ENCODE data around the gene COL9A3. TPM values are rescaled to one million over a fixed set of nuclear protein-coding genes. Genes with fewer than 3 reads are reported as not detected.
"Not testable (repeated sequence)": the region's sequence is repeated elsewhere in the genome, so short reads cannot be mapped to it uniquely, and the experiment has no call there.

COL9A3 gene
- total RNA-seq, 1 donor from 2014 or later, result 8.9 TPM

- DNase-seq (ENCODE audit: low spot score), result no peak
- no peak overlapping the region for H3K27ac Mint-ChIP-seq (ENCODE audit: unreplicated experiment)
- H3K9me3 Mint-ChIP-seq (ENCODE audit: low read depth), result no peaks in the 10 kb centered on the region
- no peak overlapping the region for H3K4me3 Mint-ChIP-seq (ENCODE audit: unreplicated experiment)
- peaks cover 18% of the 10 kb centered on the region for H3K36me3 Mint-ChIP-seq (ENCODE audit: low read depth)
- H3K4me1 Mint-ChIP-seq (ENCODE audit: low read depth), result peaks cover 7% of the 10 kb centered on the region
- H3K27me3 Mint-ChIP-seq (ENCODE audit: low read depth), result no peaks in the 10 kb centered on the region
- no peak for TF ChIP-seq CTCF (IDR thresholded peaks at IDR 0.05)
These were observed 29.5 kb downstream of the COL9A3 start for GRCh38 chr20:62846166-62846890.

- not testable (repeated sequence) for H3K4me3 Mint-ChIP-seq (ENCODE audit: unreplicated experiment); H3K4me1 Mint-ChIP-seq (ENCODE audit: low read depth); H3K9me3 Mint-ChIP-seq (ENCODE audit: low read depth); DNase-seq (ENCODE audit: low spot score); H3K27ac Mint-ChIP-seq (ENCODE audit: unreplicated experiment); H3K27me3 Mint-ChIP-seq (ENCODE audit: low read depth)
- H3K36me3 Mint-ChIP-seq (ENCODE audit: low read depth), result peaks cover 24% of the 10 kb centered on the region
These were observed 32.1 kb downstream of the COL9A3 start for GRCh38 chr20:62848917-62849316.

- H3K4me3 Mint-ChIP-seq (ENCODE audit: unreplicated experiment), result no peak overlapping the region
- H3K4me1 Mint-ChIP-seq (ENCODE audit: low read depth), result peaks cover 5% of the 10 kb centered on the region
- no peak for DNase-seq (ENCODE audit: low spot score)
- no peak overlapping the region for H3K27ac Mint-ChIP-seq (ENCODE audit: unreplicated experiment)
- H3K9me3 Mint-ChIP-seq (ENCODE audit: low read depth), result no peaks in the 10 kb centered on the region
- TF ChIP-seq CTCF (IDR thresholded peaks at IDR 0.05), result no peak
- no peaks in the 10 kb centered on the region for H3K27me3 Mint-ChIP-seq (ENCODE audit: low read depth)
- H3K36me3 Mint-ChIP-seq (ENCODE audit: low read depth), result peaks cover 25% of the 10 kb centered on the region
These were observed 32.6 kb downstream of the COL9A3 start for GRCh38 chr20:62849431-62849830.

GRCh38 chr20:62850333-62850974 is 33.6 kb downstream of the COL9A3 start:
- H3K27me3 Mint-ChIP-seq (ENCODE audit: low read depth), result no peaks in the 10 kb centered on the region
- TF ChIP-seq CTCF (IDR thresholded peaks at IDR 0.05), result no peak
- no peak for DNase-seq (ENCODE audit: low spot score)
- no peaks in the 10 kb centered on the region for H3K9me3 Mint-ChIP-seq (ENCODE audit: low read depth)
- H3K4me1 Mint-ChIP-seq (ENCODE audit: low read depth), result peaks cover 5% of the 10 kb centered on the region
- H3K27ac Mint-ChIP-seq (ENCODE audit: unreplicated experiment), result no peak overlapping the region
- H3K4me3 Mint-ChIP-seq (ENCODE audit: unreplicated experiment), result no peak overlapping the region
- peaks cover 25% of the 10 kb centered on the region for H3K36me3 Mint-ChIP-seq (ENCODE audit: low read depth)

- Mint-ChIP-seq H3K36me3 (ENCODE audit: low read depth) (peaks cover 22% of the 10 kb centered on the region), H3K9me3 (ENCODE audit: low read depth) (no peaks in the 10 kb centered on the region), H3K27me3 (ENCODE audit: low read depth) (no peaks in the 10 kb centered on the region), H3K4me1 (ENCODE audit: low read depth) (peaks cover 5% of the 10 kb centered on the region), H3K27ac (ENCODE audit: unreplicated experiment) (no peak overlapping the region), H3K4me3 (ENCODE audit: unreplicated experiment) (no peak overlapping the region)
- no peak for DNase-seq (ENCODE audit: low spot score)
- TF ChIP-seq CTCF (IDR thresholded peaks at IDR 0.05), result no peak
These were observed 35.3 kb downstream of the COL9A3 start for GRCh38 chr20:62852196-62852595.

Measured in chondrocyte (in vitro differentiated cells).